MG63 (cell line): Measurements from ENCODE around the gene TTYH3. TPM values are rescaled to one million over a fixed set of nuclear protein-coding genes. Genes with fewer than 3 reads are reported as not detected.
"Not testable (repeated sequence)": the region's sequence is repeated elsewhere in the genome, so short reads cannot be mapped to it uniquely, and the experiment has no call there.

Experiments used
- DNase-seq: peaks from one replicate; pipeline ENCODE4 v3.0.0-alpha.2; 2020
- H3K27me3 ChIP-seq: fragments of 250-450 bp; sonication (Bioruptor Pico); 2 replicates; pipeline ENCODE4 v1.5.1; 2020; ENCODE audit warnings: mild to moderate bottlenecking, moderate library complexity
- H3K36me3 ChIP-seq: fragments of 250-450 bp; sonication (Bioruptor Pico); 2 replicates; pipeline ENCODE4 v1.5.1; 2020; ENCODE audit warnings: mild to moderate bottlenecking, moderate library complexity
- H3K4me3 ChIP-seq: fragments of 250-450 bp; sonication (Bioruptor Pico); 2 replicates; pipeline ENCODE4 v1.5.1; 2020; ENCODE audit warnings: mild to moderate bottlenecking, moderate library complexity
- H3K9me3 ChIP-seq: fragments of 250-450 bp; sonication (Bioruptor Pico); 2 replicates; pipeline ENCODE4 v1.5.1; 2020; ENCODE audit warnings: mild to moderate bottlenecking, moderate library complexity
- total RNA-seq: library from RNA; depleted of rRNA; stranded (reverse); fragments of >200 nt; shearing (Covaris generic); gene quantifications from 2 replicates; pipeline ENCODE4 v1.2.3, GENCODE V29; 2014; ENCODE audit warnings: low replicate concordance; rRNA removed

Gene TTYH3, protein sequence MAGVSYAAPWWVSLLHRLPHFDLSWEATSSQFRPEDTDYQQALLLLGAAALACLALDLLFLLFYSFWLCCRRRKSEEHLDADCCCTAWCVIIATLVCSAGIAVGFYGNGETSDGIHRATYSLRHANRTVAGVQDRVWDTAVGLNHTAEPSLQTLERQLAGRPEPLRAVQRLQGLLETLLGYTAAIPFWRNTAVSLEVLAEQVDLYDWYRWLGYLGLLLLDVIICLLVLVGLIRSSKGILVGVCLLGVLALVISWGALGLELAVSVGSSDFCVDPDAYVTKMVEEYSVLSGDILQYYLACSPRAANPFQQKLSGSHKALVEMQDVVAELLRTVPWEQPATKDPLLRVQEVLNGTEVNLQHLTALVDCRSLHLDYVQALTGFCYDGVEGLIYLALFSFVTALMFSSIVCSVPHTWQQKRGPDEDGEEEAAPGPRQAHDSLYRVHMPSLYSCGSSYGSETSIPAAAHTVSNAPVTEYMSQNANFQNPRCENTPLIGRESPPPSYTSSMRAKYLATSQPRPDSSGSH
- 15.8 and 29.8 TPM in 2 replicates for total RNA-seq

DNA sequence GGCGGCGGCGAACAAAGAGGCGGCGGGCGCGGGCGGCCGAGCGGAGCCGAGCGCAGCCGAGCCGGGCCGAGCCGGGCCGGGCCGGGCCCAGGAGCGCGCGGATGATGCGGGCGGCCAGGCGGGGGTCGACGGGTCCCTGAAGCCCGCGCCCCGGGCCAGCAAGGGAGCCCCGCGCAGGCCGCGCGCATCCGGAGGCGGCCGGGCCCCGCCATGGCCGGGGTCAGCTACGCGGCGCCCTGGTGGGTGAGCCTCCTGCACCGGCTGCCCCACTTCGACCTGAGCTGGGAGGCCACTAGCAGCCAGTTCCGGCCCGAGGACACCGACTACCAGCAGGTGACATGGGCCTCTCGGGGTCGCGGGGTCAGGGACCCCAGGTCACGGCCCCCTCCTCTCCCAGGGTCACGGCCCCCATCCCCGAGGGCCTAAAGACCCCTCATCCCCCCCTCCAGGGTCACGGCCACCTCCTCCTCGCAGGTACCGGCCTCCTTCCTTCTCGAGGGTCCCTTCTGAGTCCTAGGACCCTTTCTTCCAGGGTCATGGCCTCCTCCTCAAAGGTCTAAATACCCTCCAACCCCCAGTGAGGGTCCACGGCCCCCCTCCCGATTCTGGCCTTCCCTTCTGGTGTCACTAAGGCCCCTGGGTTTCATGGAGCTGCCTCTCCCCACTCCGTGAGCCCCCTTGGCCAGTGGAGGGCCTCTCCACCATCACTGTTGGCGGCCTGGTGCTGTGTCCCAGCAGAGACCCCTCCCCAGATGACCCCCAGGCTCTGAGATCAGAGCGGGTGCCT, at the start of gene TTYH3:
Gene TTYH3 (plus strand): TSS at position 41 of the 787 bp plus-strand sequence. CDS start 170 bp downstream, at position 211.
- H3K9me3 ChIP-seq = no peaks in the 10 kb centered on the region
- peaks cover 13% of the 10 kb centered on the region for H3K36me3 ChIP-seq
- no peak for DNase-seq
- no peaks in the 10 kb centered on the region for H3K27me3 ChIP-seq
- peak within 1 kb of the TSS; percentile 81 for H3K4me3 ChIP-seq

DNA sequence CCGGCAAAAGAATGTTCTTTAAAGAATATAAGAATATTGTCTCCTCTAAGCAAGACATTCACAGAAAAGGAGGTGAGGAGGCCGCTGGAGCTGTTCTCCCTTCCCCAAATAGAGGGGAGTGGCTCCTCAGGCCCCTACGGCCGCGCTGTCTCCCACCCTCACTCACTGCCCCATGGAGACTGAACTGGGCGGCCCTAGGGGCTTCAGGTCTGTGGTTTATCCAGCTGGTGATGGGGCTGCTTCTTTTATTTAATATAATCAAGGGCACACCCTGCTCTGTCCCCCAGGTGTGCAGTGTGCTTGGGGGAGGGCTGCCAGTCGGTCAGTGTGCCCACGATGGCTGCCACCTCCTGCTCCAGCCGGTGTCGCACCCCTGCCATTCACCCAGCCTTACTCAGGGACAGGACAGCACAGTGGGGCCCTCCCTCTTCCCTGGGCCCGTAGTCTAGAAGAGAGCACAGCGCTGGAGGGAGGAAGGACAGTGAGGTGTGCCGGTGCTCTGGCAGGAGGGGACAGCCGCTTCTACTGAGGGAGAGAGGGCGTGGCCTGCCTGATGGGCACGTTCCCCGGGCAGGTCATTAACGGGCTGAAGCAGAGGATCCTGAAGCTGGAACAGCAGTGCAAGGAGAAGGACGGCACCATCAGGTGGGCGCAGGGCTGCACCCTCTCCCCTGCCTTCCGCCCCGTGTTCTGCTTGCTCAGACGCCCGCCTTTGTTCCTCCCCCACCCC, 49.6 kb upstream of the TTYH3 start:
- H3K36me3 ChIP-seq = peaks cover 11% of the 10 kb centered on the region
- no peaks in the 10 kb centered on the region for H3K9me3 ChIP-seq
- no peak overlapping the region for H3K4me3 ChIP-seq
- no peak for DNase-seq
- H3K27me3 ChIP-seq = no peaks in the 10 kb centered on the region

DNA sequence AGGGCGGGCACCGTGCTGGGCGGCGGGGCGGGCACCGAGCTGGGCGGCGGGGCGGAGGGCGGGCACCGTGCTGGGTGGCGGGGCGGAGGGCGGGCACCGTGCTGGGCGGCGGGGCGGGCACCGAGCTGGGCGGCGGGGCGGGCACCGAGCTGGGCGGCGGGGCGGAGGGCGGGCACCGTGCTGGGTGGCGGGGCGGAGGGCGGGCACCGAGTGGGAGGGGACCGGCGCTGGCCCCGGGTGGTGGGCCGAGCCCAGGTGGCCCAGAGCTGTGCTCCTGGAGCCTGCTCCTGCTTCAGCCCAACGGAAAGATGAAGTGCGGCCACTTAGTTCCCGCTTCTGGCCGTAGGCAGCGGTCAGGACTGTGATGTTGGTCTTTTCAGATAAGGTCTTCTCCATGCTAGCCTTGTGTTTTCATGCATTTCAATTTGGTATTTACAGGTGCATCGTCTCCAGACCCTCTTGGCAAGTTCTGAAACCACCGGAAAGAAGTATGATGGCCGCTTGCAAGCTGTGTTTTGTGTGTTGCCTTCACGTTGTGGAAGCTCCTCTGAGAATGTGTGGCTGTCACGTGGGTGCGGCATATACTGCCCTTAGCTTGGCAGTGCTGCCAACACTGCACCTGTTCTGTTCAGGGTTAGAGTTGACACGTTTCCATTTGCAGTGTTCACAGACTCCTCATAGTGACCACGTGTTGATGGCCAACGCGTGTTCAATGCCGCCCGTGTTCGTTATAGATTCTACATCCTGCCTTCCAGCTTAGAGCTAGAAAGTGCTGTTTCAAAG, 47.8 kb upstream of the TTYH3 start:
- Histone ChIP-seq H3K27me3 (no peaks in the 10 kb centered on the region), H3K4me3 (no peak overlapping the region), H3K9me3 (no peaks in the 10 kb centered on the region), H3K36me3 (peaks cover 11% of the 10 kb centered on the region)
- no peak for DNase-seq

DNA sequence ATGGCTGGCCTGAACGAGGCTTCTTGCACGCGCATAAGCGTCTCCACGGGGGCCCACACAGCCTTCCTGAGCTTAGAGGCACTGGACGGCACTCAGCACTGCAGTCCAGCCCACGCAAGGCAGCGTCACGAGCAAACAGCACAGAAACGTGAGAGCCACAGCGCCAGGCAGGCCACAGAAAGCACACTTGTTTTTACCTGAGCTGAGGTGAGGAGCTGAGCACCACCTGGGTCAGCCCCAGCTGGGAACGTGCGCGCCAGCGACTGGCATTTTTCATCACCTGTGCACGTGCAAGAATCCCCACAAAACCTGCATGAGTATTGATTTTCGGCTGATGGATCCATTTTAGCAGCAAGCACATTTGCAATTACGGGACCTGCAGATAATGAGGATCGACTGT, 46.3 kb upstream of the TTYH3 start:
- H3K27me3 ChIP-seq = no peaks in the 10 kb centered on the region
- H3K36me3 ChIP-seq = peaks cover 11% of the 10 kb centered on the region
- DNase-seq = no peak
- no peaks in the 10 kb centered on the region for H3K9me3 ChIP-seq
- H3K4me3 ChIP-seq = no peak overlapping the region

DNA sequence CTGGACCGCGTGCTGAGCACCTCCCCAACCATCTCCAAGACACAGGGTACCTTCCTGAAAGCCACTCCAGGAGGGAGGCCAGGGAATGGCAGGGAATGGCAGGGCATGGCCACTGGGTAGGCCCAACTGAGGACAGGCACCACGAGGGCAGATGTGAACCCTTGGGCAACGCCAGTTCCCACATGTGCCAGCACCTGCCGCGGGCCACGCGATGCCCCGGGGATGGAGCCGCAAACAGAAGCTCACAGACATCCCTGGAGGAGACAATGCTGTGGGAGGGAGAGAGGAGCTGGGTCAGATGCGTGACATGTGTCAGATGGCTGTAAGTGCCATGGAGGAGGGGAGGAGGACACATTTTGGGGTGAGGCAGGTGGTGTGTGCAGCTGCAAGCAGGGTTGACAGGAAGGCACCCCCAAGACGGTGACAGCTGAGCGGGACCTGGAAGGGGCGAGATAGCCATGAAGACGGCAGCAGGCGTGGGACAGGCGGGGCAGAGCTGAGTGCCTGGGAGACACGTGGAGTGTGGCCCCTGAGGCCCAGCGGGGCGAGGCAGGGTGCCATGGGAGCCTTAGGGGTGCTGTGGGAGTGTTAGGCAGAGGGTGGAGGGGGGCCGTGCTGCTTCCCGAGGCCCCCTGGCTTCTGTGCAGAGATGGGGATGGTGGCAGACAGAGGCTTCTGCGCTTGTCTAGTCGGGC, 45.3 kb upstream of the TTYH3 start:
- H3K36me3 ChIP-seq = peaks cover 11% of the 10 kb centered on the region
- DNase-seq = no peak
- H3K27me3 ChIP-seq = no peaks in the 10 kb centered on the region
- H3K4me3 ChIP-seq = no peak overlapping the region
- H3K9me3 ChIP-seq = no peaks in the 10 kb centered on the region

DNA sequence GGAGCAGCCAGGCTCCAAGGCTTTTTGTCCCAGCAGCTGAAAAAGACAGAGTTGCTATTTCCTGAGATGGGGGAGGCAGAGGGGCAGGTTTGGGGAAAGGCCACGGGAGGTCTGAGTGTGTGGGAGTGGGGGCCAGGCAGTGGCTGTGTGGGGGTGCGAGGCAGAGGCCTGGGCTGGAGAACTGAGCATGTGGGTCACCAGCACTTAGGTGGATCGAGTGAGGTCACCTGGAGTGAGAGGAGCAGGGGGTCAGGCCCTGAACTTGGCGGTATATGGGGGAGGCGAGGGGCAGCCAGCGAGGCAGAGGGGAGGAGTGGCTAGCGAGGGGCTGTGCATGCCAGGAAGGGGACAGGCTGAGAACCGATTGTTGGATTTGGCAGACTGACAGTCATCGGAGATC, 44.7 kb upstream of the TTYH3 start:
- Histone ChIP-seq H3K36me3 (peaks cover 11% of the 10 kb centered on the region), H3K27me3 (no peaks in the 10 kb centered on the region), H3K4me3 (no peak overlapping the region), H3K9me3 (no peaks in the 10 kb centered on the region)
- no peak for DNase-seq

DNA sequence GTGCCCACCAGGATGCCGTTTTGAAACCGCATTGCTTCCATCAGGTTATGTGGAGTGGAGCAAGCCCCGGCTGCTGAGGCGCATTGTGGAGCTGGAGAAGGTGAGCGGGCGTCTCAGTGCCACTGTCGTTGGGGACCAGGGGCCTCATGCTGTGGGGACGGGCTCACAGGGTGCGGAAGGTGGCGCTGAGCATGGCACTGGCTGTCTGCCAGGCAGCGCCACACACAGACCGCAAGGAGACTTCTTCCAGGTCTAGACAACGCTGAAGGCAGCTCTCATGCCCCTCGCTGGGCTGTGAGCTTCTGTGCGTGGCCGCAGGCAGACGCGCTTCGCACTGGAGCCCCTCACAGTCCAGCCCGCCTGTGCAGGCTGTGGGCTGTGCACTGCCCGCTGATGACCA, 44.0 kb upstream of the TTYH3 start:
- no peak for DNase-seq

DNA sequence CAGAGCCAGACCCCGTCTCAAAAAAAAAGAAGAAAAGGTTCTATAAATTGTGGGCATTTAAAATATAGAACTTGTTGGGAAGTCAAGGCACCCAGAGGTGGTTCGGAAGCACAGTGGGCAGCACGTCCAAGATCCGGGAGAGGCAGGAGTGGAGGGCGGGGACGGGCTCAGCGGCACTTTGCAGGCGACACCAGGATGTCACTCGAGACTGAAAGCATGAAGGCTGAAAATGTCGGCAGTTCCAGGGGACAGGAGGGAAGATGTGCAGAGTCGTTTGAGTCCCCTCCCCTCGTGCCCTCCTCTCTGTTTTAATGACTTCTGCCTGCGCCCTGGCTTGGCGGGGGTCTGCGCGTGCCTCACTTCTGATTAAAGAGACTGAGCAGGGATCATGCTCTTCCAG, 42.4 kb upstream of the TTYH3 start:
- Histone ChIP-seq H3K4me3 (no peak overlapping the region), H3K9me3 (no peaks in the 10 kb centered on the region), H3K27me3 (no peaks in the 10 kb centered on the region), H3K36me3 (peaks cover 8% of the 10 kb centered on the region; the same call in 1 of the 2 replicates)
- DNase-seq = no peak

More for the DNA sequence above, 44.0 kb upstream of the TTYH3 start:
- H3K9me3 ChIP-seq = no peaks in the 10 kb centered on the region
- H3K36me3 ChIP-seq = peaks cover 11% of the 10 kb centered on the region
- no peaks in the 10 kb centered on the region for H3K27me3 ChIP-seq
- no peak overlapping the region for H3K4me3 ChIP-seq

DNA sequence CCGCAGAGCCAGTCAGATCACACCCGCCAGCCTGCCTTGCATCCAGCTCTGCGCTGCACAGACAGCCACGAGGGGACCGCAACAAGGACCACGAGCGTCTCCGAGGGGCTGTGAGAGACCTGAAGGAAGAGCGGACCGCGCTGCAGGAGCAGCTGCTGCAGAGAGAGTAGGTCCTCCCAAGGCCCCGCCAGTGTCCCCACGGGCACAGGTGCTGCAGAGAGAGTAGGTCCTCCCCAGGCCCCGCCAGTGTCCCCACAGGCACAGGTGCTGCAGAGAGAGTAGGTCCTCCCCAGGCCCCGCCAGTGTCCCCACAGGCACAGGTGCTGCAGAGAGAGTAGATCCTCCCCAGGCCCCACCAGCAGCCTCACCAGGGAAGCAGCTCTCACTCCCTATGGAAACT, 41.8 kb upstream of the TTYH3 start:
- H3K9me3 ChIP-seq, H3K27me3 ChIP-seq, H3K4me3 ChIP-seq, DNase-seq, H3K36me3 ChIP-seq: not testable (repeated sequence)

DNA sequence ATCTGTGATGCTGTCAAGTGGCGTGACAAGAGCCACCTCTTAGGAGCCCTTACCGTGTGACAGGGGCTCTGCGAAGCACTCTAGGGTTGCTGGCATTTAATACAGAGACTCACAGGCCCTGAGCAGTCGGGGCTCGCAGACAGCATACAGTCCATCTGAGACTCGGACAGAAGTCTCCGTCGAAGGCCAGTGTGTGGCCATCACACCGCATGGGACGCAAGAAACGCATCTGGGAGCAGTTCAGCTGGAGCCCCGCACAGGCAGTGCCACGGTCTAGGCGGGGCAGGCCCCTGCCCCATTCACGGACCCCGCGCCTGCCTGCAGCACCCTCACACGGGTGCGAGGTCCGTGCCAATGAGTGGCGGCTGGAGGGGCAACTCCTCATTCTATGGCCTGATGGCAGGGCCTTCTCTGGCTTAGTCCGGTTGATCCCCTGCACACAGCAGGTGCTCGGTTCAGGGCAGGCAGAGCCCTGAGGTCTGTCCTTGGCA, 39.4 kb upstream of the TTYH3 start:
- H3K4me3 ChIP-seq = no peak overlapping the region
- peaks cover 2% of the 10 kb centered on the region; the same call in 1 of the 2 replicates for H3K36me3 ChIP-seq
- H3K27me3 ChIP-seq = no peaks in the 10 kb centered on the region
- no peaks in the 10 kb centered on the region for H3K9me3 ChIP-seq
- DNase-seq = no peak

DNA sequence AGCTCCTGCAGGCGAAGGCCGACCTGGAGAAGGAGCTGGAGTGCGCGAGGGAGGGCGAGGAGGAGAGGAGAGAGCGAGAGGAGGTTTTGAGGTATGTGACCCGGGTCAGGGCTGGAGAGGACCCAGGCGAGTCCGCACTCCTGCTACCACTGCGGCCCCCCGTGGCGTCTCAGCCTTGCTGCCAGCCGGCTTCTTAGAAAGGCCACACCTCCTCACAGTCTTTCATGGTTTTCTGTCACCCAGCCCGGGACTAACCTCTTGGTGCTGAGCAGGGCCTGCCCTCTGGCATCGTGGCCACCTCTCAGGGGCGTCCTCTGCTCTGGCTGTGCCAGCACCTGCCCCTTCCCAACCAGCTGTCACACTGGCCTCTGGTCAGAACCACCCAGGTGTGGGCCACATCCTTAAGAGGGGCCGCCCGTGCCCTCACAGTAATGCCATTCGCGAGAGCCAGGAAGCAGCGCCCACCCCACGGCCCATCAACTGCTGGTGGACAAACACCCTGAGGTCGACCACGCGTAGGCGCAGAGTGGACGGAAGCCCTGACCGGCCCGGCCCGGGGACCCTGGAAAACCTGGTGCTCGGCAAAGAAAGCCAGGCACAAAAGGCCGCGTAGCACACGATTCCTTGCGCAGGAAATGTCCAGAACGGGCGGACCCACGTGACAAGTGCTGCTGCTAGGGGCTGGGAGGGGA, 38.6 kb upstream of the TTYH3 start:
- Histone ChIP-seq H3K4me3 (no peak overlapping the region), H3K36me3 (peaks cover 2% of the 10 kb centered on the region; the same call in 1 of the 2 replicates)
- DNase-seq = no peak

DNA sequence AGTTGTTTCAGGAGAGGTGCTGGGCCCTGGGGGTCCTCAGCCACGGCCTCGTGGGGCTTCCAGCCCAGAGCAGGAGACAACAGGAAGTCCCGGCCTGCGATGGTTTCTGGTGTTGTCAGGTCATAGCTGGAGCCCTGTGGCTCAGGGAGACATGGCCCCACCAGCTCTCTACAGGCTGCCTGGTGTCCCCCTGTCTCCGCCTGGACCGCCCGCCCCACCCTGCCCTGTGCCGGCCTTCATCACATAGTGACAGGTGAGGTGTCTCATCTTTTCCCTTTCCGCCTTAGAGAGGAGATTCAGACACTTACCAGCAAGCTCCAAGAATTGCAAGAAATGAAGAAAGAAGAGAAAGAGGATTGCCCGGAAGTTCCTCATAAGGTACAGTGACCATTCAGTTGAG, 37.2 kb upstream of the TTYH3 start:
- Histone ChIP-seq H3K36me3 (peaks cover 2% of the 10 kb centered on the region; the same call in 1 of the 2 replicates), H3K9me3 (no peaks in the 10 kb centered on the region), H3K4me3 (no peak overlapping the region), H3K27me3 (no peaks in the 10 kb centered on the region)
- no peak for DNase-seq

More for the DNA sequence above, 38.6 kb upstream of the TTYH3 start:
- Histone ChIP-seq H3K9me3 (no peaks in the 10 kb centered on the region), H3K27me3 (no peaks in the 10 kb centered on the region)

DNA sequence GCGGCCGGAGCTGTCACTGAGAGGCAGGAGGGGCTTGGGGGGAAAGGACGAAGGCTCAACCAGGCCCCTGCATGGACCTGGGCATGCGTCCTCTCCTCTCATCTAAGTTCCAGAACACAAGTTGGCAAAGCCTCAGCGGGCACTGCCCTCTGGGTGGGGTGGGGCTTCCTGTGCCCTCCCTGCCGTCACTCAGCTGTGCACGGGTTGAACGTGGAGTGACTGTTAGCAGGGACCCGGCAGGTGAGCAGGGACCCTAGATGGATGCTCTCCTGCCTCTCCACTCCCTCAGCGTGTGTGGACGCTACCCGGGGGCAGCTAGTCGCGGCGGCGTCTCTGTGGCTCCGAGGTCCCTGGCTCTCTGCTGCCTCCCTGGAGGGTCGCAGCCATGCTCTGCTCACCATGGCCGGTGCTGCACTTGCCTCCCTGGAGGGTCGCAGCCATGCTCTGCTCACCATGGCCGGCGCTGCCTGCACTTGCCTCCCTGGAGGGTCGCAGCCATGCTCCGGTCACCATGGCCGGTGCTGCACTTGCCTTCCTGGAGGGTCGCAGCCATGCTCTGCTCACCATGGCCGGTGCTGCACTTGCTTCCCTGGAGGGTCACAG, 36.4 kb upstream of the TTYH3 start:
- no peak overlapping the region for H3K4me3 ChIP-seq
- no peaks in the 10 kb centered on the region for H3K27me3 ChIP-seq
- no peak for DNase-seq
- peaks cover 2% of the 10 kb centered on the region for H3K36me3 ChIP-seq
- no peaks in the 10 kb centered on the region for H3K9me3 ChIP-seq

DNA sequence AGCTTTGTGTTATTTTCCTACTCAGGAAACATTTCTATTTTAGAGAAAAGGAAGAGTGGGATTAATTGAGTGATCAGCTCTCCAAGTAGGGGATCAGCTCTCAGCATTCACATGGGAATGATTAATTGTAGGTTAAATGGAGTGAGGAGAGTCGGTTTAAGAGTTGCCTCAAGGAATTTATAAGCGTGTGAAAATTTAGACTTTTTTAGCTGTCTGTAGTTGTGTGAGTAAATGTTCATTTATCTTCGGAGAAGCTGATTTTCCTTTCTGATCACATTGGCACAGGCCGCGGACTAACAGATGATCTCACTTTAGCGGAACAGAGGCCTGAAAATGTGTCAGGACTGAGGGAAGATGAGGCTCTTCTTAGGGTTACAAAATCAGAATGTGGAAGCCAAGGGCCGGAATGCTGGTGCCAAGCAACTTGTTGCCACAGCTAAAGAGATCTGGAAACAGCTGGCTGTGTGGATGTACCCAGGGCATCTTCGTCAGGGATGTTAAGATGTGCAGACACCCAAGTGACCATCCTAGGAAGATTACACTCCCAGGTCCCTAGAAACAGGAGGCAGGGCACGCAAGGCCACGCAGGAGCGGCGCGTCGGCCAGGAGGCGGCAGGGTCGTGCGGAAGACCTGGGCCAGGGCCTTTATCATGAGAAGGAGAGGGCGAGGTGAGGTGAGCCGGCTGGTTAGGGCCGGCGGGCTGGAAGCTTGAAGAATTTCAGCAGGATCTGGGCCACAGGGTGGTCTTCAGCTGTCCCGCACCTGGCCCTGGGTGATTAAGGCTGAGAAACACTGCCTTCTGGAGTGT, 35.1 kb upstream of the TTYH3 start:
- no peak for DNase-seq
- Histone ChIP-seq H3K27me3 (no peaks in the 10 kb centered on the region), H3K4me3 (no peak overlapping the region), H3K36me3 (peaks cover 2% of the 10 kb centered on the region), H3K9me3 (no peaks in the 10 kb centered on the region)
